SU-DHL-6 (cell line): ENCODE data around the gene FOXE1.

Experiments
- H2AFZ ChIP-seq: fragments of 200-600 bp; sonication (generic); 2 replicates; pipeline ENCODE4 v1.6.1; 2014; ENCODE audit warnings: low read depth, mild to moderate bottlenecking, moderate library complexity, mixed read lengths, antibody characterized with exemption, low read length; ENCODE audit not compliant: severe bottlenecking
- H3F3A ChIP-seq: fragments of 200-600 bp; shearing (Covaris generic); 2 replicates; pipeline ENCODE4 v1.6.0; 2016; ENCODE audit warnings: antibody characterized with exemption, mild to moderate bottlenecking; ENCODE audit not compliant: insufficient read depth
- H3K27ac ChIP-seq: fragments of 200-600 bp; sonication (generic); 2 replicates; pipeline ENCODE4 v1.5.1; 2016; ENCODE audit warnings: low read depth, mild to moderate bottlenecking, low read length, moderate library complexity, mixed read lengths
- H3K27me3 ChIP-seq: fragments of 200-600 bp; sonication (generic), shearing (Covaris generic); 2 replicates; pipeline ENCODE4 v1.6.0; 2014; ENCODE audit warnings: mild to moderate bottlenecking, low read length
- H3K36me3 ChIP-seq: fragments of 200-600 bp; sonication (generic); 2 replicates; pipeline ENCODE4 v1.6.1; 2014; ENCODE audit warnings: mild to moderate bottlenecking, low read length, mixed read lengths
- H3K4me2 ChIP-seq: fragments of 300-600, 200-600 bp; shearing (Covaris generic), sonication (generic); 2 replicates; pipeline ENCODE4 v1.6.0; 2014; ENCODE audit warnings: low read length, low read depth, mild to moderate bottlenecking; ENCODE audit not compliant: poor library complexity, severe bottlenecking
- H3K4me3 ChIP-seq: fragments of 200-600 bp; sonication (generic); 2 replicates; pipeline ENCODE4 v1.5.1; 2014; ENCODE audit warnings: antibody characterized with exemption, low read length, mild to moderate bottlenecking, mixed read lengths; ENCODE audit not compliant: insufficient read depth, poor library complexity, severe bottlenecking
- H3K79me2 ChIP-seq: fragments of 200-600 bp; sonication (generic); 2 replicates; pipeline ENCODE4 v1.6.1; 2014; ENCODE audit warnings: mild to moderate bottlenecking, low read length, moderate library complexity; ENCODE audit not compliant: insufficient read depth
- H3K9ac ChIP-seq: fragments of 200-600 bp; sonication (generic); 2 replicates; pipeline ENCODE4 v1.7.0; 2014; ENCODE audit warnings: mild to moderate bottlenecking, low read length
- H3K9me2 ChIP-seq: fragments of 200-600 bp; sonication (generic); replicated peaks from 2 replicates; pipeline ENCODE4 v1.6.1; 2014; ENCODE audit warnings: low read length; ENCODE audit not compliant: insufficient read depth
- H3K9me3 ChIP-seq: fragments of 200-600 bp; sonication (generic); 2 replicates; pipeline ENCODE4 v1.6.1; 2014; ENCODE audit warnings: low read length, mixed read lengths; ENCODE audit not compliant: insufficient read depth
- H4K20me1 ChIP-seq: fragments of 200-600 bp; sonication (generic); 2 replicates; pipeline ENCODE4 v1.6.1; 2014; ENCODE audit warnings: low read depth, mild to moderate bottlenecking, antibody characterized with exemption, low read length, moderate library complexity, mixed read lengths
- EZH2phosphoT487 ChIP-seq: fragments of 200-600 bp; sonication (generic), shearing (Covaris generic); conservative IDR thresholded peaks from 2 replicates; pipeline ENCODE4 v1.6.1; 2018; ENCODE audit warnings: mild to moderate bottlenecking, antibody characterized with exemption, low read length, moderate library complexity, mixed read lengths
- TF ChIP-seq, protein P1 (sequence below): fragments of 200-600 bp; sonication (generic); IDR thresholded peaks from one replicate; pipeline ENCODE4 v1.5.1; 2017; ENCODE audit warnings: antibody characterized with exemption, mild to moderate bottlenecking, low read length, moderate library complexity; ENCODE audit not compliant: insufficient read depth, poor library complexity, severe bottlenecking

The FOXE1 gene

DNA sequence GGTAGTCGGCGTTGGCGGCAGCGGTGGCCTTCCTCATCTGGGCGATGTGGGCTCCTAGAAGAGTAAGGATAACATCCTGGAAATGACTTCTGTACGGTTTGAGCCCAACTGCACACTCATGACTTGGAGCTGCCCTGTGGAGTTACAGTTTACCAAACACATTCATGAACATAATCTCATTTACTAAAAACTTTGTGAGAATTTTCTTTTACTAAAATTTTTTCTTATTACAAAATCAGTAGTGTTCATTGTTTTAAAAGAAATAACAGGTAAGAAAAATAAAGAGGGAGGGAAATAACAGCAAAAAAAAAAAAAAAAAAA lies 5.3 kb downstream of the FOXE1 start:
- Histone ChIP-seq H3F3A (no peaks in the 10 kb centered on the region), H3K9me2 (no peaks in the 10 kb centered on the region), H3K4me2 (no peak overlapping the region), H2AFZ (no peak overlapping the region), H3K9ac (no peak overlapping the region), H3K4me3 (no peak overlapping the region), H4K20me1 (no peaks in the 10 kb centered on the region), H3K36me3 (no peaks in the 10 kb centered on the region), H3K9me3 (no peaks in the 10 kb centered on the region), H3K27me3 (no peaks in the 10 kb centered on the region), H3K79me2 (no peaks in the 10 kb centered on the region), H3K27ac (no peak overlapping the region)
- TF ChIP-seq EZH2phosphoT487: no peak
- TF ChIP-seq, protein P1, sequence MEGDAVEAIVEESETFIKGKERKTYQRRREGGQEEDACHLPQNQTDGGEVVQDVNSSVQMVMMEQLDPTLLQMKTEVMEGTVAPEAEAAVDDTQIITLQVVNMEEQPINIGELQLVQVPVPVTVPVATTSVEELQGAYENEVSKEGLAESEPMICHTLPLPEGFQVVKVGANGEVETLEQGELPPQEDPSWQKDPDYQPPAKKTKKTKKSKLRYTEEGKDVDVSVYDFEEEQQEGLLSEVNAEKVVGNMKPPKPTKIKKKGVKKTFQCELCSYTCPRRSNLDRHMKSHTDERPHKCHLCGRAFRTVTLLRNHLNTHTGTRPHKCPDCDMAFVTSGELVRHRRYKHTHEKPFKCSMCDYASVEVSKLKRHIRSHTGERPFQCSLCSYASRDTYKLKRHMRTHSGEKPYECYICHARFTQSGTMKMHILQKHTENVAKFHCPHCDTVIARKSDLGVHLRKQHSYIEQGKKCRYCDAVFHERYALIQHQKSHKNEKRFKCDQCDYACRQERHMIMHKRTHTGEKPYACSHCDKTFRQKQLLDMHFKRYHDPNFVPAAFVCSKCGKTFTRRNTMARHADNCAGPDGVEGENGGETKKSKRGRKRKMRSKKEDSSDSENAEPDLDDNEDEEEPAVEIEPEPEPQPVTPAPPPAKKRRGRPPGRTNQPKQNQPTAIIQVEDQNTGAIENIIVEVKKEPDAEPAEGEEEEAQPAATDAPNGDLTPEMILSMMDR: no peak

DNA sequence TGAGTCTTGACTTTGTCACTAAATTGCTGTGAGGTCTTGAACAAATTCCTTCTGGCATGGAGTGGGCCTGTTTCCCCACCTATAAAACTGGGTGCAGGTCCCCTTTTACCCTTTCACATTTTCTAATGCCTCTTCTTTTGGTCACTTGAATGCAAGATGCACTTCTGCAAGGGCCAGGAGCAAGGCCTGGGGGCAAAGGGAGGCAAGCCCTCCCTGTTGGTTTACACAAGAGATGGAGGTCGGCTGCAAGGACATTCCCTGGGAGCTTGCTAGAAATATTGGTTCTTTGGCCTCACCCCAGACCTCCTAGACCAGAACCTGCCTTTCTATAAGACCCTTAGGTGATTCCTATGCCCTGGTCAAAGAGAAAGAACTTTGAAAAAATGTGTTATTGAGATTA lies 5.8 kb downstream of the FOXE1 start:
- H3K4me3 ChIP-seq: no peak overlapping the region
- H2AFZ ChIP-seq: no peak overlapping the region
- TF ChIP-seq EZH2phosphoT487: no peak
- TF ChIP-seq, protein P1: no peak
- H3K9me3 ChIP-seq: no peaks in the 10 kb centered on the region
- no peaks in the 10 kb centered on the region for H3K79me2 ChIP-seq
- H3K27me3 ChIP-seq: no peaks in the 10 kb centered on the region
- H3K9me2 ChIP-seq: no peaks in the 10 kb centered on the region
- H3K36me3 ChIP-seq: no peaks in the 10 kb centered on the region
- no peaks in the 10 kb centered on the region for H4K20me1 ChIP-seq
- H3K4me2 ChIP-seq: no peak overlapping the region
- no peak overlapping the region for H3K27ac ChIP-seq
- no peak overlapping the region for H3K9ac ChIP-seq
- no peaks in the 10 kb centered on the region for H3F3A ChIP-seq

DNA sequence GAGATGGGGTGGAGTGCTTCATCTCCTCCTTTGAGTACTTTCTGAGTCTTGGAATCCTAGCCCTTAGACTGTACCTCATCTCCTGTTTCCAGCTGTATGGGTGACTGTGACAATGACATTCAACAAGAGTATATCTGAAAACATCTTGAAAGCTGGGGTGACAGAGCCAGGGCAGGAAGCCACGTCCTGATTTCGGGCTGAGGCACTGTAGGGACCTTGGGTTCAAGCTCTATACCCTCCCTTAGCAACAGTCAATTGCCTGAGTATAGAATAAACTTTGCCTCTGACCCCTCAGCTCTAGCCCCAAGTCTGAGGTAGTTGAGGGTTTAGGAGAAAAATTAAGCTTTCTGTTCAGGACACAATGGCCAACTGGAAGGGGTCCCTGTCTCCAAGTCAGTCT lies 6.3 kb downstream of the FOXE1 start:
- no peak overlapping the region for H3K9ac ChIP-seq
- H3K36me3 ChIP-seq: no peaks in the 10 kb centered on the region
- no peak overlapping the region for H3K27ac ChIP-seq
- H3K27me3 ChIP-seq: no peaks in the 10 kb centered on the region
- H4K20me1 ChIP-seq: no peaks in the 10 kb centered on the region
- no peaks in the 10 kb centered on the region for H3K9me2 ChIP-seq
- H2AFZ ChIP-seq: no peak overlapping the region
- TF ChIP-seq, protein P1: no peak
- no peak for TF ChIP-seq EZH2phosphoT487
- H3K4me3 ChIP-seq: no peak overlapping the region
- no peaks in the 10 kb centered on the region for H3K79me2 ChIP-seq
- no peaks in the 10 kb centered on the region for H3K9me3 ChIP-seq
- no peaks in the 10 kb centered on the region for H3F3A ChIP-seq
- H3K4me2 ChIP-seq: no peak overlapping the region
